Type B pancreatic cell (in vitro differentiated cells): ENCODE measurements around the gene MDM2. TPM values are rescaled to one million over a fixed set of nuclear protein-coding genes. Genes with fewer than 3 reads are reported as not detected.
A peak's percentile ranks its signal among the peaks of the same experiment; 100 is the strongest.

Experiments
- DNase-seq: peaks from one replicate; pipeline ENCODE4 v3.0.0; 2021; ENCODE audit warnings: mixed read lengths; ENCODE audit not compliant: unreplicated experiment; ENCODE audit errors: extremely low spot score
- H3K27ac Mint-ChIP-seq: 2 replicates; pipeline ENCODE4 v1.8.0; 2021; ENCODE audit warnings: mild to moderate bottlenecking, mixed read lengths
- H3K27me3 Mint-ChIP-seq: 2 replicates; pipeline ENCODE4 v1.8.0; 2021; ENCODE audit warnings: mixed read lengths
- H3K36me3 Mint-ChIP-seq: 2 replicates; pipeline ENCODE4 v1.8.0; 2021; ENCODE audit warnings: mixed read lengths
- H3K4me1 Mint-ChIP-seq: one replicate; pipeline ENCODE4 v1.8.0; 2021; ENCODE audit warnings: mixed read lengths; ENCODE audit not compliant: unreplicated experiment
- H3K4me3 Mint-ChIP-seq: 2 replicates; pipeline ENCODE4 v1.8.0; 2021; ENCODE audit warnings: mild to moderate bottlenecking, mixed read lengths
- H3K9me3 Mint-ChIP-seq: 2 replicates; pipeline ENCODE4 v1.8.0; 2021; ENCODE audit warnings: mixed read lengths
- CTCF ChIP-seq: fragments of 200-600 bp; sonication (generic); conservative IDR thresholded peaks from 2 replicates; pipeline ENCODE4 v1.5.0; 2021; ENCODE audit warnings: antibody characterized with exemption, mild to moderate bottlenecking
- total RNA-seq: library from RNA; stranded (reverse); gene quantifications from 2 replicates; pipeline ENCODE4 v1.2.1, GENCODE V29; 2021; ENCODE audit warnings: low replicate concordance

Gene MDM2
- total RNA-seq, 1 donor from 2014 or later, result 162 TPM

- TF ChIP-seq CTCF, result no peak
- peaks cover 6% of the 10 kb centered on the region for H3K4me1 Mint-ChIP-seq
Measured at GRCh38 chr12:68864604-68865003, 56.6 kb downstream of the MDM2 start.

GRCh38 chr12:68865399-68866164 lies 57.6 kb downstream of the MDM2 start:
- Mint-ChIP-seq H3K9me3 (no peaks in the 10 kb centered on the region), H3K4me1 (peaks cover 6% of the 10 kb centered on the region), H3K36me3 (no peaks in the 10 kb centered on the region), H3K4me3 (no peak overlapping the region), H3K27ac (no peak overlapping the region), H3K27me3 (no peaks in the 10 kb centered on the region)
- no peak for DNase-seq
- no peak for TF ChIP-seq CTCF

More at GRCh38 chr12:68864604-68865003, 56.6 kb downstream of the MDM2 start:
- no peaks in the 10 kb centered on the region for H3K27me3 Mint-ChIP-seq
- H3K27ac Mint-ChIP-seq, result no peak overlapping the region
- no peak for DNase-seq
- no peaks in the 10 kb centered on the region for H3K9me3 Mint-ChIP-seq
- H3K36me3 Mint-ChIP-seq, result no peaks in the 10 kb centered on the region
- H3K4me3 Mint-ChIP-seq, result no peak overlapping the region

- DNase-seq, result no peak
- Mint-ChIP-seq H3K27ac (no peak overlapping the region), H3K36me3 (peaks cover 4% of the 10 kb centered on the region), H3K4me3 (no peak overlapping the region), H3K9me3 (no peaks in the 10 kb centered on the region), H3K4me1 (peaks cover 6% of the 10 kb centered on the region), H3K27me3 (no peaks in the 10 kb centered on the region)
- no peak for TF ChIP-seq CTCF
Measured at GRCh38 chr12:68866950-68867349, 59.0 kb downstream of the MDM2 start.

DNA sequence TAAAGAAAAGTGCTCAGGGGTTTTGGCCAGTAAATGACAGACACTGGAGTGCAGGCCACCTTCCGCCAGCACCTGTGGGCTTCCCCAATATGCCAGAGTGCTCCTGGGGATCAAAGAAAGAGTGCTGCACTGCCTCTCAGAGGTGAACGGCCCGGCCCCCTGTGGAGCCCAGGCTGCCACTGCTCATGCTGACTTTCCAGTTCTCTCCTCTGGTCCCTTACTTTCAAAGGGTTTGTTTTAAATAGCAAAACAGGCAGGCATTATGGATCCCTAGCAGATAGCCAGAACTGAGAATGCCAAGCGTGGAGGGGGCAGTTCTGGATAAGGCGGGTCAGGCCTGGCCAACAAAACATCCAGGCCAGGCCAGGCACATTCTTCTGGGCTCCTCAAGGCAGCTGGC lies 59.6 kb downstream of the MDM2 start:
- H3K36me3 Mint-ChIP-seq, result peaks cover 4% of the 10 kb centered on the region
- H3K4me1 Mint-ChIP-seq, result peaks cover 6% of the 10 kb centered on the region
- no peak overlapping the region for H3K27ac Mint-ChIP-seq
- no peaks in the 10 kb centered on the region for H3K9me3 Mint-ChIP-seq
- TF ChIP-seq CTCF, result no peak
- H3K27me3 Mint-ChIP-seq, result no peaks in the 10 kb centered on the region
- no peak for DNase-seq
- H3K4me3 Mint-ChIP-seq, result no peak overlapping the region

DNA sequence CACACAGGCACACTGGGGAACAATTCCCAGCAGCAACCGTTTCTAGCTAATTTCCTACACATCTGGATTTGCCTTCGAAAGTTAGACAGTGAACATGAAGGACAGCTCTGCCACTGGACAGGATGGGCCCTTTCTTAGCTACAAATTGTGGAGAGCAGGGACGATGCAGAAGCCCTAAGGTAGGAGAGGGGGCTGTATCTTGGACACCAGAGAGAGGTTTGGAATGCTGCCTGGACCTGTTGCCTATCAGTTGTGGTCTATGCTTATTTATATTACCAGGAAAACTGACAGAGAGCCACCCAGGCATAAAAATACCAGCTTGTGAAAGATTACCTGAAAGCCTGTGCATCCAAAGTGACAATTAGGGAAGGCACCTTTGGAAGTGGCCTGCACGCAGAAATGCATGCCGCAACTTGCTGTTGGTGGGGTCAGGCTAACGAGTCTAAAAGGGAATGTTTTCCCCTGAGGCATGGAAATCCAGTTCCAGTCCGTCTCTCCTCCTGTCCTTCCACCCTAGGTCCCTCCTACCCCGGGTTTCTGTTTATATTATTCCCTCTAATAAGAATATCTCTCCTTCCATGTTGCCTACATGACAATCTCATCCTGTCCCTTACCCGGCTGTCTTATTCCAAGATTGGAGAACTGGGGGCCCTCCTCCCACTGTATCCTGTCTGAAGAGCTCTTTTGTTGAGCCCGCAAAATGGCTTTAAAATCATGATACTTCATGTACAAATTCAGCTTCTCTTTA lies 60.2 kb downstream of the MDM2 start:
- no peak for DNase-seq
- Mint-ChIP-seq H3K36me3 (peaks cover 4% of the 10 kb centered on the region), H3K9me3 (no peaks in the 10 kb centered on the region), H3K4me3 (no peak overlapping the region), H3K27me3 (no peaks in the 10 kb centered on the region), H3K27ac (peak overlapping the region; percentile 17), H3K4me1 (peaks cover 6% of the 10 kb centered on the region)
- no peak for TF ChIP-seq CTCF
